ENCODE results near the gene CCNY. TPM values are rescaled to one million over a fixed set of nuclear protein-coding genes. Genes with fewer than 3 reads are reported as not detected.

Gene CCNY
- total and polyA plus RNA-seq, 2 of the 13 experiments (the other 11 are each of a cell fraction or from before 2014, with no cell fraction given) = 48.2 to 54.7 TPM

- POLR2A ChIA-PET = no interaction called here
- Histone ChIP-seq H4K20me1 (ENCODE audit: insufficient read depth, low read length) (0 out of 2 replicates have a peak, but pooled peaks cover 2% of the 10 kb centered on the region), H3K9me3 (ENCODE audit: low read length) (no peaks in the 10 kb centered on the region), H3K4me2 (ENCODE audit: low read depth, low read length) (no peak overlapping the region), H2AFZ (ENCODE audit: low read length) (no peak overlapping the region), H3K9ac (ENCODE audit: insufficient read depth, low read depth, low read length) (no peak overlapping the region), H3K27ac (ENCODE audit: extremely low read length, insufficient read depth, low read length) (no peak overlapping the region), H3K4me3 (replicated peaks in 1 of 3; ENCODE audit: insufficient read depth in 1 of 3, low read depth in 2 of 3, low read length in 3 of 3) (no peak overlapping the region), H3K36me3 (replicated peaks in 1 of 2; ENCODE audit: control insufficient read depth in 1 of 2, insufficient read depth in 2 of 2, low read length in 2 of 2) (peaks cover 16 to 59% of the 10 kb centered on the region in 2 experiments; a peak in 4 of 5 replicates), H3K4me1 (ENCODE audit: insufficient read depth, low read length) (no peaks in the 10 kb centered on the region), H3K79me2 (ENCODE audit: insufficient read depth, low read length) (no peaks in the 10 kb centered on the region), H3K27me3 (ENCODE audit: control insufficient read depth in 1 of 2, insufficient read depth in 2 of 2, low read length in 2 of 2) (no peaks in the 10 kb centered on the region)
- CTCF ChIA-PET (ENCODE audit: low intra/inter-chr PET ratio, low total read pairs) = no interaction called here
- in situ Hi-C loops (cut with HindIII; ENCODE audit: extremely low pct_ligation_motif_present, low pct_unique_long_range_greater_than_20kb) (loop anchor here (25.0 kb wide), 1 partner anchor 442 kb away; no protein-coding TSS in a partner anchor), intact Hi-C loops (cut with micrococcal nuclease; ENCODE audit: unreplicated experiment) (no loop called here)
- 93% methylated on average over 2 of the region's 2 CpGs for WGBS (ENCODE audit: low lambda C conversion rate)
- no peak for DNase-seq (ENCODE audit: low spot score)
- BruUV-seq (replicated peaks) = no TSS peak
- no peak for FAIRE-seq
- no peak for ATAC-seq
- TF ChIP-seq CBX5 (CRISPR knock-in tag; IDR thresholded peaks at IDR 0.05; ENCODE audit: borderline replicate concordance) = no peak
- TF ChIP-seq ZNF570 (CRISPR knock-in tag; IDR thresholded peaks at IDR 0.05; ENCODE audit: borderline replicate concordance) = no peak
- no peak for TF ChIP-seq ETV6 (CRISPR knock-in tag; conservative IDR thresholded peaks at IDR 0.05)
- TF ChIP-seq MEIS1 (CRISPR knock-in tag; IDR thresholded peaks at IDR 0.05; ENCODE audit: borderline replicate concordance) = no peak
- TF ChIP-seq GTF3A (CRISPR knock-in tag; conservative IDR thresholded peaks at IDR 0.05) = no peak
- no peak for TF ChIP-seq NCOA2 (CRISPR knock-in tag; IDR thresholded peaks at IDR 0.05)
- no peak for TF ChIP-seq NR2F6 (IDR thresholded peaks at IDR 0.05)
- no peak for TF ChIP-seq NR2F6 (CRISPR knock-in tag; IDR thresholded peaks at IDR 0.05)
- TF ChIP-seq PATZ1 (CRISPR knock-in tag; IDR thresholded peaks at IDR 0.05) = no peak
- no peak for TF ChIP-seq TOE1 (CRISPR knock-in tag; IDR thresholded peaks at IDR 0.05)
- TF ChIP-seq NRL (CRISPR knock-in tag; IDR thresholded peaks at IDR 0.05; ENCODE audit: borderline replicate concordance) = no peak
- TF ChIP-seq ZNF281 (CRISPR knock-in tag; IDR thresholded peaks at IDR 0.05; ENCODE audit: borderline replicate concordance) = no peak
- no peak for TF ChIP-seq ZNF335 (CRISPR knock-in tag; IDR thresholded peaks at IDR 0.05)
- TF ChIP-seq FUBP1 (CRISPR knock-in tag; IDR thresholded peaks at IDR 0.05; ENCODE audit: borderline replicate concordance) = no peak
- TF ChIP-seq ZNF17 (CRISPR knock-in tag; IDR thresholded peaks at IDR 0.05) = no peak
- TF ChIP-seq MNT (IDR thresholded peaks at IDR 0.05) = no peak
These were observed 217.7 kb downstream of the CCNY start for GRCh38 chr10:35554036-35554435.

Measured in HepG2 (cell line).